GM19467 (cell line): ENCODE measurements around the gene RAP1GDS1.
"Not testable (repeated sequence)": the region's sequence is repeated elsewhere in the genome, so short reads cannot be mapped to it uniquely, and the experiment has no call there.

Experiments
- ATAC-seq: cut with Tn5 transposase; IDR thresholded peaks from one replicate; pipeline ENCODE4 v1.9.1; 2021; ENCODE audit warnings: mild to moderate bottlenecking, moderate library complexity; ENCODE audit not compliant: unreplicated experiment

Gene RAP1GDS1

DNA sequence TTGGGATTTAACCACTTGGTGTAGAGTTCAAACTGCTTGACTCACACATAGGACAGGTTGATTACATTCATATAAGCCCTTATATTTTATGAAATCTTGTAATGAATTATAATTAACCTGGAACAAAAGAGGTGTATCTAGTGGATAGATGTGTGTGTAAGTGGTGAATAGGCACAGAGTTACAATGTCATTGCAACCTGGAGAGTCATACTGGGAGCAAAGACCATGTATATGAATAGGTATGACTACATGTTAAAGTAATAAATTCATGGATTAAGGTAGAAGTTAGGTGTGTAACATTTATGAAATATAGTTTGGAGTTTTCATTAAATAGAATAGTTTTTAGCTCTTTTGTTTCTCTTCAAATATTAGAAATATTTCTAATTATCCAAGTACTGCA, 26.1 kb downstream of the RAP1GDS1 start:
- ATAC-seq = no peak

DNA sequence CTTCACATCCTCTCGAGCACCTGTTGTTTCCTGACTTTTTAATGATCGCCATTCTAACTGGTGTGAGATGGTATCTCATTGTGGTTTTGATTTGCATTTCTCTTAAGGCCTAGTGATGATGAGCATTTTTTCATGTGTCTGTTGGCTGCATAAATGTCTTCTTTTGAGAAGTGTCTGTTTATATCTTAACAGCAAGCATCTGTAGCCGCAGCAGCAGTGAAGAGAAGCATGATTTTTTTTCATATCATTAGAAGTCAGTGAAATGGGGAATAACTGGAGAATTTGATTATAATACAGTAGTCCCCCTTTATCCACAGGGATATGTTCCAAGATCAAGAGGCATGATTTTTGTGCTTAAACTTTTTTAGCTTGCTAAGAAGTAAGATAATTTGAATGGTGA, 27.5 kb downstream of the RAP1GDS1 start:
- peak; percentile 31 for ATAC-seq

DNA sequence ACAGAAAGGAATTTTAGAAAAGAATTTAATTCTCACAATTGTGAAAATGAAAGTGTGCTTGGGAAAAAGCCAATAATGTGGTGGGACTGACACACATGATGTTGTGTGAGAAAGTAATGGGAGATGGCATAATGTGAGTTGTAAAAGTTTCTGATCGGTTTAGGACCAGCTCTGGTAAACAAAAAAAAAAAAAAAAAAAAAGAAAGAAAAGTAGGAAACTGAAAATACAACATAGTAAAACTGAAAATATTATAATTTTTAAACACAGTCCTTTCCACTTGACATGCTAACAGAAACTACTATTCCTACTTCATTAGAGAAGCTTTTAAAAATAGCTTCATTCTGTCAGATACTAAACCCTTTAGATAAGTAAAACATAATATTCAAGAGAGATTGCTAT, 28.2 kb downstream of the RAP1GDS1 start:
- peak; percentile 68 for ATAC-seq

DNA sequence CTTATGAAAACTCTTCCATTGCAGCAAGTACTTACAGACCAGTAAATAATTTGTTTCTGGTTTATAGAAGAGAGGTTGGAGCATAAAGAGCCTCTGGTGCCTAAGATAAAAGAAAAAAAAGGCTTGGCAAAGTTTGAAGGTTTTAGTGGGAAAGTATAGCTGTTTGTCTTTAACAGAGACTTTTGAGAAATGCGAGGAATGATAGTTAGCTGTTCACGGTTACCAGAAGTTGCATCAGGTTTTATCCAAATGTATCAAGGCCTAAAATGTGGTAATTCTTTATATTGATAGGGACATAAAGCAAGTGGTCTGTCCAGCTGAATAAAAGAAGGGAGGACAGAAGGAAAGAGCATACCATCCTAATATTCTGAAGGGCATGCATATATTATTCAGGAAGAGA, 29.3 kb downstream of the RAP1GDS1 start:
- ATAC-seq = no peak

DNA sequence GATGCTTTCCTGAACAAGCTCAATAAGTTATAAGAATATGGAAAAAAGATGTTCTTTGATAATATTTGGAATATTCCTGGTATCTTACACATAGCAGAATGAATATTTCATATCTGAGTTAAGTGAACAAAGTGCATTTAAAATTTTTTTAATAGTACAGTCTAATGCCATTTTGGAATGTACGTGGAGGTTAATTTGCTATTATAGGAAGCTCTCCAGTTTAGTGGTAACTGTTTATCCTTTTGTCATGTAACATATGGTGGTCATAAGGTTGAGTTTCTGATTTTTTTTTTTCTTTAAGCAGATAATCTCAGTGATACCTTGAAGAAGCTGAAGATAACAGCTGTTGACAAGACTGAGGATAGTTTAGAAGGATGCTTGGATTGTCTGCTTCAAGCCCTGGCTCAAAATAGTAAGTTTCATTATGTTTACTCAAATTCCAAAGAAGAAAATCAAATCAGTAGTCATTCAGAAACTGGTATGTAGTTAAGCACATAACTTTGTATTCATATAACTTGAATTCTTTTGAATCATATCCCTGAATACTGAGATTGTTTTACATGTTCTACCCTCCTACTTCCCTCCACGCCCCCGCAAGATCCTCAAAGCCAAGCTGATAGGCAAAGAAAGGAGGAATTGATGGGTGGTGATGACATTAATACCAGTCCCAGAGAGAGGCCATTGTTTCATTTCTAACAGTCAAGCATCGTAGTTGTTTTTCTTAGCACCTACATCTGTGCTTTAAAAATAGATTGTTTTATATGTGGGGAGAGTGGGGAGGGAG, 32.1 kb downstream of the RAP1GDS1 start:
- ATAC-seq = no peak

DNA sequence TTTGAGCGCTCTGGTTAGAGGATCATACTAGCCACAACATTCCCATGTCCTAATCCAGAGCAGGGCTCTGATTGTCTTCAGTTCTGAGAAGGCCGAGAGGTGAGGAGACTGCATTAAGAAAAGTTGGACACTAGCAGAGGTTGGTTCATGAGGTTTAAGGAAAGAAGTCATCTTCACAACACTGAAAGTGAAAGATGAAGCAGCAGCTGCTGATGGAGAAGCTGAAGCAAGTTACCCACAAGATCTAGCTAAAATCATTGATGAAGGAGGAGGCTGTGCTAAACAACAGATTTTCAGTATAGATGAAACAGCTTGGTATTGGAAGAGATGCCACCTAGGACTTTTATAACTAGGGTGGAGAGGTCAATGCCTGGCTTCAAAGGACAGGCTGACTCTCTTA, 36.8 kb downstream of the RAP1GDS1 start:
- no peak for ATAC-seq

- no peak for ATAC-seq
Measured at GRCh38 chr4:98300706-98301105, 39.5 kb downstream of the RAP1GDS1 start.

GRCh38 chr4:98305576-98305975, 44.4 kb downstream of the RAP1GDS1 start:
- ATAC-seq = no peak

- ATAC-seq = no peak
Measured at GRCh38 chr4:98310867-98311266, 49.7 kb downstream of the RAP1GDS1 start.

GRCh38 chr4:98311656-98312055, 50.5 kb downstream of the RAP1GDS1 start:
- ATAC-seq = no peak

DNA sequence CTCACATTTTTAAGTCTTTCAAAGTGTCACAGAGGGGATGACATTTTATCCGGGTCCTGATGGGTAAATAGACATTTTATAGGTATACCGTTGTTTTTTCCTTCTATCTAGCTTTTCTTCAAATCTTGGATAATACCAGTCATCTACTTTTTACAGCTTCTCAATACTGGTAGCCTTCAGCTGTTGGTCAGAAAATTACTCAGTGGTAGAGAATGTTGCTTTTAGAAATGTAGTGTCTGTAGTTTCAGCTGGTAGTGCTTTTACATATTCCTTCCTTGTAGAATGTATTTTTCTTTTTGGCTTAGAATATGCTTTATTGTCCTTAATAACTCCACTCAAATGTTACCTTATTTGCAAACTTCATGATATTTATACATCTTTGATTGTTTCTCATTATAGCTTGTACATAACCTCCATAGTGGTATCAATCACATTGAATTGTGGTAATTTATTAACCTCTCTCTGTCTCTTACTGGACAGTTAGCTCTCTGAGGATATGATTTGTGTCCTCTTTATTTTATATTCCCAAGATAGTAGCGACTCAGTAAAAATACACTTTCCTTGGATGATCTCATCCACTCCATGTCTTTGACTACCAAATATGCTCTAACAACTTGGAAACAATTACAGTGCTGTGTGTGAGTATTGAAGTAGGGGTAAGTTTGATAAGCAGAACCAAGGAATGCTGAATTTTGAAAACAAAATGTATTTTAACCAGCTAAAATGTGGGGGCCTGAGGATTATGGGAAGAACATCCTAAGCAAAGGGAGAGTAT, 53.8 kb downstream of the RAP1GDS1 start:
- ATAC-seq = no peak

DNA sequence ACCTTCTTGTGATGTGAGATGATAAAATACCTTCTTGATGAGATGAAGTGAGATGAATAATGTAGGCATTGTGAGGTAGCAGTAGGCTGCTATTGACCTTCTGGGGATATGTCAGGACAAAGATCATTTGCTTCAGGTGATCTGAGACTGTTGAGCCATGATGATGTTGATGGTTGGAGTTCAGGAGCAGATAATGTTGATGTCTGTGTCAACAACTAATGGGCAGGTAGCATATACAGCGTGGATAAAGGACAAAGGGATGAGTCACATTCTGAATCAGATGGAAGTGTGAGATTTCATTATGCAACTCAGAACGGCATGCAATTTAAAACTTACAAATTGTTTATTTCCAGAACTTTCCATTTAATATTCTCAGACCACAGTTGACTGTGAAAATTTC, 57.3 kb downstream of the RAP1GDS1 start:
- ATAC-seq = no peak

DNA sequence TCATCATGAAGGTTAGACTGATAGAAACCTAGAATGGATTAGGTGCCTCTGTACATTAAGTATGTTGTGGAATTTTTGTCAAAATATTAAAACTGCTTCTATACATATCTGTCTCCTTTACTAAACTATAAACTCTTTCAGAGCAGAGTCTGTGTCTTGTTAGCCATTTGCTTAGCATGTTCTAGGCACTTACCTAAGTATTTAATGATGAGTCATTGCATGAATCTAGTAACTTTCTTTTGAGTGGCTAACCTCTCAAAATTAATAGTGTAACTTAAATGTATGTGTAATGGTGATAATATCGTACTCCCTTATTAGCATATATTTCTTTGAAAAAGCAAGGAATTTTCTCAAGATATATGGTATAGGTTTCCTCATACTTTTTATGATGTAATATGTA, 57.8 kb downstream of the RAP1GDS1 start:
- no peak for ATAC-seq

GRCh38 chr4:98326168-98326567, 65.0 kb downstream of the RAP1GDS1 start:
- no peak for ATAC-seq

DNA sequence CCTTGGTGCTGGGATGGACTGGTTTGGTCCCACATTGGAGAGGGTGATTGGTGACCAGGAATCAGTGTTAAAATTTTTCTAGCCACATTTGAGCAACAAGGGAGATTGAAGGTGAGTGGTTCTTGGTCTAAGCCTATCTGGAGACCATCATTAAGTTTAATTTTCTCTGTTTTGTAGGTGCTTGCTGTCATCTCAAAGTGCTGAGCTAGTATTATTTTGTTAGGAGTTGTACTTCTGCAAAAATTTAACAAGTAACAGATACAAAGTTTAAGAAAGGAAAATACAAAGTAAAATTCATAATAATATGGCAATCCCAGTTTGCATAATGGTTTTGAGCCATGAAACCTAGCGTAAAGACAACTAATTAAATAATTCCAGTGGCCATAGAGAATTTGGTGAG, 66.5 kb downstream of the RAP1GDS1 start:
- no peak for ATAC-seq

DNA sequence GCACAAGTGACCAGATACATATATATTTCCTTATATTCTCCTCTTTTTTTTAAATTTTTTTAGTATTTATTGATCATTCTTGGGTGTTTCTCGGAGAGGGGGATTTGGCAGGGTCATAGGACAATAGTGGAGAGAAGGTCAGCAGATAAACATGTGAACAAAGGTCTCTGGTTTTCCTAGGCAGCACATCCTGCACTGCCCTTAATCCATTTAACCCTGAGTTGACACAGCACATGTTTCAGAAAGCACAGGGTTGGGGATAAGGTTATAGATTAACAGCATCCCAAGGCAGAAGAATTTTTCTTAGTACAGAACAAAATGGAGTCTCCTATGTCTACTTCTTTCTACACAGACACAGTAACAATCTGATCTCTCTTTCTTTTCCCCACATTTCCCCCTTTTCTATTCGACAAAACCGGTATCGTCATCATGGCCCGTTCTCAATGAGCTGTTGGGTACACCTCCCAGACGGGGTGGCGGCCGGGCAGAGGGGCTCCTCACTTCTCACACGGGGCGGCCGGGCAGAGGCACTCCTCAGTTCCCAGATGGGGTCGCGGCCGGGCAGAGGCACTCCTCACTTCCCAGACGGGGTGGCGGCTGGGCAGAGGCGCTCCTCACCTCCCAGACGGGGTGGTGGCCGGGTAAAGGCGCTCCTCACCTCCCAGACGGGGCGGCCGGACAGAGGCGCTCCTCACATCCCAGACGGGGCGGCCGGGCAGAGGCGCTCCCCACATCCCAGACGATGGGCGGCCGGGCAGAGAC, 68.9 kb downstream of the RAP1GDS1 start:
- not testable (repeated sequence) for ATAC-seq

DNA sequence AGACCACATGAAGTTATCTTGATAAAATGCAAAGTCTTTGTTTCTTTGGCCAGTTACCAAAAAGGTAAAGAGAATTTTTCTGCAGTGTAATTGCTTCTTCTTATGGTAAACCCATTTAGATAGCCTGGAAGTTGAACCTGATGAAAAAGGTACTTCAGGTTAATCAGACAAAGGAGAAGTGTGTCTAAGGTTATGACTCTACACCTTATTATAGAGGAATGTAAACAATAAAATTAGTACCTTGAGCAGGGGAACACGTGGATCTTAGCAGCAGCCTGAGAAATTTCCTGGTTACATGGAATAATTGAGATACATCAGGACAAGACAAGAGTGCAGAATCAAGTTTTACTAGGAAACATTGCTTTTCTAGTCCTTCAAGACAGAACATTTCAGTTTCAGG, 70.8 kb downstream of the RAP1GDS1 start:
- ATAC-seq = no peak

GRCh38 chr4:98334461-98334860, 73.3 kb downstream of the RAP1GDS1 start:
- no peak for ATAC-seq

DNA sequence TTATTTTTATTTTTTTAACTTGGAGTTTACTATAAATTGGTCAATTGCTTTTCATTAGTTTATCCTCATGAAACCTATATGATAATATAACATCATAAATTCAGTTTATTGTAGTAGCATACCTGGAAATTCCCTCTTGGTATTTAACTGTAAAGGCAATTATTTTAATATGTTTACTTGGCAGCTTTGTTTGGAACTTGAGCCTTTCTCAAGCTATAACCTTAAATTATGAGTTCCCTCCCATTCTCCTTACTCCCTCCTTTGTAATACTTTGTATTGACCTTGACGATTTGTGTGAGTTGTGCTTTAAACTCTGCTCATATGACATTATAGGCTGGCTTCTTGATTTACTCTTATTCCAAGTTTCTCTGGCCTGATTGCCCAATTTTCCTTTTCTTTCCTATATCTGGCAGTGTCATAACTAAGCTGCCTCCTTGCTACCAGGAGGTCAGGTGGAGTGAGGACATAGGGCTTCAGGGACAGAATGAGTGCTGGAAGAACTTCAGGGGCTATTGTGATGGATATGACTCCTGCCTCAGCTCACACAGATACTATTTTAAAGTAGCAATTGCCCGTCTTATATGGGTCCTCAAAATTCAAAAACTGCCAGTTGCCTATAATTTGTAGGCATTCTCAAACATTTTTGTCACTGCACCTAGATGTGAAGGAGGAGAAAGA, 77.7 kb downstream of the RAP1GDS1 start:
- ATAC-seq = no peak

GRCh38 chr4:98341309-98341708, 80.1 kb downstream of the RAP1GDS1 start:
- ATAC-seq = no peak

- no peak for ATAC-seq
Measured at GRCh38 chr4:98343626-98344025, 82.4 kb downstream of the RAP1GDS1 start.
